ENCODE results near the gene DCDC2B. TPM values are rescaled to one million over a fixed set of nuclear protein-coding genes. Genes with fewer than 3 reads are reported as not detected.

Gene DCDC2B
- total RNA-seq, 1 donor from 2014 or later = not detected

DNA sequence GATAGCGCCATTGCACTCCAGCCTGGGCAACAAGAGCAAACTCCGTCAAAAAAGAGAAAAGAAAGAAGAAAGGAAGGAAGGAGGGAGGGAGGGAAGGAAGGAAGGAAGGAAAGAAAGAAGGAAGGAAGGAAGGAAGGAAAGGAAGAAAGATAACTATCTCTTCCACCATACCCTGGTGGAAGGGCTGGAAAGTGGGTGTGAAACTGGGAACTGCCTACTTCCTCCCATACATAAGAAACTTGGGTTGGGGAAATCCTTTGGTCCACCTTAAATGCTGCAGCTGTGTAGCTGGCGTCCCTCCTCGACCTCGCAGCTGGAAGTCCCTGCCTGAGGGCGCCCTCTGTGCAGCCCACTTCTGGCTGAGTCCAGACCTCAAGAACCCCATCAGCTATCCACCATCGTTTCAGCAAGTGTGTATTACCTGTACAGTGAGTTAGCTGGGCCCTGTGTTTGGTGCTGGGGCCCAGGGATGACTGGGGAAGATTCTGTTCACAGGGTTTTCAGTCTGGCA is 33.5 kb downstream of the DCDC2B start:
- no peaks in the 10 kb centered on the region for H3K9me3 Mint-ChIP-seq
- no peaks in the 10 kb centered on the region for H3K27me3 Mint-ChIP-seq
- H3K4me1 Mint-ChIP-seq = peaks cover 34% of the 10 kb centered on the region
- POLR2A ChIA-PET = interaction anchor here (0.8 to 5.2 kb wide), 7 partner anchors 9 to 117 kb away, joined by 3 to 142 read pairs (median 6); partner anchors contain the start of genes HDAC1, LCK and MARCKSL1
- H3K27ac Mint-ChIP-seq = peak overlapping the region; percentile 87
- DNase-seq (no peak), ATAC-seq (ENCODE audit: low read depth) (no peak)
- TF ChIP-seq, protein P1, sequence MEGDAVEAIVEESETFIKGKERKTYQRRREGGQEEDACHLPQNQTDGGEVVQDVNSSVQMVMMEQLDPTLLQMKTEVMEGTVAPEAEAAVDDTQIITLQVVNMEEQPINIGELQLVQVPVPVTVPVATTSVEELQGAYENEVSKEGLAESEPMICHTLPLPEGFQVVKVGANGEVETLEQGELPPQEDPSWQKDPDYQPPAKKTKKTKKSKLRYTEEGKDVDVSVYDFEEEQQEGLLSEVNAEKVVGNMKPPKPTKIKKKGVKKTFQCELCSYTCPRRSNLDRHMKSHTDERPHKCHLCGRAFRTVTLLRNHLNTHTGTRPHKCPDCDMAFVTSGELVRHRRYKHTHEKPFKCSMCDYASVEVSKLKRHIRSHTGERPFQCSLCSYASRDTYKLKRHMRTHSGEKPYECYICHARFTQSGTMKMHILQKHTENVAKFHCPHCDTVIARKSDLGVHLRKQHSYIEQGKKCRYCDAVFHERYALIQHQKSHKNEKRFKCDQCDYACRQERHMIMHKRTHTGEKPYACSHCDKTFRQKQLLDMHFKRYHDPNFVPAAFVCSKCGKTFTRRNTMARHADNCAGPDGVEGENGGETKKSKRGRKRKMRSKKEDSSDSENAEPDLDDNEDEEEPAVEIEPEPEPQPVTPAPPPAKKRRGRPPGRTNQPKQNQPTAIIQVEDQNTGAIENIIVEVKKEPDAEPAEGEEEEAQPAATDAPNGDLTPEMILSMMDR (IDR thresholded peaks at IDR 0.05) = no peak
- no peak overlapping the region for H3K4me3 Mint-ChIP-seq
- CTCF ChIA-PET = interaction anchor here (0.8 to 4.3 kb wide), 2 partner anchors 8 to 74 kb away, joined by 4 to 42 read pairs; partner anchors contain the start of gene LCK
- no peaks in the 10 kb centered on the region for H3K36me3 Mint-ChIP-seq (ENCODE audit: low read depth)
- intact Hi-C loops (cut with micrococcal nuclease) = no loop called here

DNA sequence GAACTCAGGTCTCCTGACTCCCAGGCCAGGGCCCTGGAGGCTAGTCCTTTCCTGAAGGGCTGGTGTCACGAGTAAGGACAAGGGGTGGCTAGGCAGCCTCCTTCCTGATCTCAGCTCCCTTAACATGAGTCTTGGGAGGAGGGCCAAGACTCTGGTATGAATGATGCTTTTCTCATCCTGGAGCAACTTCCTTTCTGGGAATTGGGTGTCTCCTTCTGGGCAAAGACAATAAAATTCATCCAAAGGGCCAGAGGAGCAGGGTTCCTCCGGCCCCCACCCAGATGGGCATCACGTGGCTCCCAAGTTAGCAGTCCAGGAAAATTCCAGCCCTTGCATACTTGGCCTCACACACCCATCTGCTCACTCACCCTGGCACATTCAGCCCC is 38.0 kb downstream of the DCDC2B start, which contains the start of gene FAM167B:
TSS of gene FAM167B (plus strand) at position 335 of the 386 bp plus-strand sequence. CDS start 200 bp downstream, outside the sequence.
- peaks cover 66% of the 10 kb centered on the region for H3K4me1 Mint-ChIP-seq
- H3K9me3 Mint-ChIP-seq = no peaks in the 10 kb centered on the region
- ChIA-PET CTCF (interaction anchor here (1.2 to 3.8 kb wide), 3 partner anchors 11 to 70 kb away, joined by 4 to 23 read pairs (median 8); no protein-coding TSS in a partner anchor), POLR2A (interaction anchor here (0.6 to 5.1 kb wide), 3 partner anchors 12 to 90 kb away, joined by 3 to 71 read pairs (median 4); partner anchors contain the start of gene MARCKSL1)
- intact Hi-C loops (cut with micrococcal nuclease) = no loop called here
- peak within 1 kb of the TSS; percentile 81 for H3K27ac Mint-ChIP-seq
- no peaks in the 10 kb centered on the region for H3K36me3 Mint-ChIP-seq (ENCODE audit: low read depth)
- TF ChIP-seq, protein P1 (IDR thresholded peaks at IDR 0.05) = no peak
- H3K4me3 Mint-ChIP-seq = peak within 1 kb of the TSS; percentile 45
- H3K27me3 Mint-ChIP-seq = no peaks in the 10 kb centered on the region
- ATAC-seq (ENCODE audit: low read depth) (no peak), DNase-seq (no peak)

DNA sequence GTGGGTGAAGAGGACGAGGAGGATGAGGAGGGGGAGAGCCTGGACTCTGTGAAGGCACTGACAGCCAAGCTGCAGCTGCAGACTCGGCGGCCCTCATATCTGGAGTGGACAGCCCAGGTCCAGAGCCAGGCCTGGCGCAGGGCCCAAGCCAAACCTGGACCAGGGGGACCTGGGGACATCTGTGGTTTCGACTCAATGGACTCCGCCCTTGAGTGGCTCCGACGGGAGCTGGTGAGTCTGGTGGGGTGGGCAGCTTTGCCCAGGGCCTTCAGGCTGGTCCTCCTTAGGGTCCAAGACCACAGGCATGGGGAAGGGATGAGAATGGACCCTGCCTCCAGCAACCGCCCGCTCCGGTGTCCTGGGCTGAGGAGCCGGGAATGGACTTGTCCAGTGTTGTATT is 38.6 kb downstream of the DCDC2B start:
- intact Hi-C loops (cut with micrococcal nuclease) = no loop called here
- ChIA-PET POLR2A (interaction anchor here (0.6 to 7.2 kb wide), 8 partner anchors 7 to 104 kb away, joined by 3 to 142 read pairs (median 27); partner anchors contain the start of genes EIF3I, HDAC1, MARCKSL1 and TMEM234), CTCF (interaction anchor here (1.2 to 3.9 kb wide), 8 partner anchors 11 to 100 kb away, joined by 3 to 47 read pairs (median 7); partner anchors contain the start of genes HDAC1 and TXLNA)
- H3K4me3 Mint-ChIP-seq = no peak overlapping the region
- H3K27ac Mint-ChIP-seq = no peak overlapping the region
- H3K36me3 Mint-ChIP-seq (ENCODE audit: low read depth) = no peaks in the 10 kb centered on the region
- H3K27me3 Mint-ChIP-seq = no peaks in the 10 kb centered on the region
- peaks cover 66% of the 10 kb centered on the region for H3K4me1 Mint-ChIP-seq
- DNase-seq (no peak), ATAC-seq (ENCODE audit: low read depth) (no peak)
- TF ChIP-seq, protein P1 (IDR thresholded peaks at IDR 0.05) = no peak
- H3K9me3 Mint-ChIP-seq = no peaks in the 10 kb centered on the region

DNA sequence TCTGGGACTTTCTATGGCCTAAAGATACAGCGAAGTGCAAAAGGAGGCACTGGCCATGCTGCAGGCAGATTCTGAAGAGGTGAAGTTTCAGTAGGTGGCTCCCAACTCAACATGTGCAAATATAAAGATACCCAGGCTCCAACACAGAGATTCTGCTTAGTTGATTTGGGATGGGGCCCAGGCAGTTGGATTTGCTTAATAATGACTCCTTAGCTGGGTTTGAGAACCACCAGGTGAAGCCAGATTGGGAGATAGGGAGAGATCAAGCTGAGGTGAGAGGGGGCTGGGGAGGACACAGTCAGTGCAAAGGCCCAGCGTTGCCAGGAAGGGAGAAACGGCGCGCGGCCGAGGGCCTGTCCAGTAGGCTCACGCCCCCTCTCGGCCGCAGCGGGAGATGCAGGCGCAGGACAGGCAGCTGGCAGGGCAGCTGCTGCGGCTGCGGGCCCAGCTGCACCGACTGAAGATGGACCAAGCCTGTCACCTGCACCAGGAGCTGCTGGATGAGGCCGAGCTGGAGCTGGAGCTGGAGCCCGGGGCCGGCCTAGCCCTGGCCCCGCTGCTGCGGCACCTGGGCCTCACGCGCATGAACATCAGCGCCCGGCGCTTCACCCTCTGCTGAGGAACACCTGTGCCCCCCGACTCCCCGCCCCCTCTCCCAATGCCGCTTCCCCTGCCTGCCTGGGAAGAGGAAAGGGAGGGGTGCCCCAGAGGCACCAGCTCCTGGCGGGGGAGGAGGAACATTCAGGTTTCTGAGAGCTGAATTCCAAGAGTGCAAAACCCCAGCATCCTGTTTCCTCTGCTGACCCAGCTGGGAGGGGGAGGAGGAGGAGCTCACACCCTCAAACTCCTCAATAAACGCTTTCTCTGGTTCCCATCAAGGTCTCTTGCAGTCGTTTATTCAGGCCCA is 39.3 kb downstream of the DCDC2B start:
- POLR2A ChIA-PET = interaction anchor here (0.6 to 7.2 kb wide), 17 partner anchors 8 to 175 kb away, joined by 3 to 142 read pairs (median 6); partner anchors contain the start of genes CCDC28B, EIF3I, HDAC1 and IQCC
- CTCF ChIA-PET = interaction anchor here (0.8 to 4.8 kb wide), 16 partner anchors 7 to 153 kb away, joined by 3 to 47 read pairs (median 6); partner anchors contain the start of genes BSDC1, HDAC1, MARCKSL1 and TXLNA
- no peaks in the 10 kb centered on the region for H3K36me3 Mint-ChIP-seq (ENCODE audit: low read depth)
- H3K9me3 Mint-ChIP-seq = no peaks in the 10 kb centered on the region
- H3K4me3 Mint-ChIP-seq = peak overlapping the region; percentile 45
- H3K27me3 Mint-ChIP-seq = no peaks in the 10 kb centered on the region
- H3K4me1 Mint-ChIP-seq = peaks cover 70% of the 10 kb centered on the region
- TF ChIP-seq, protein P1 (IDR thresholded peaks at IDR 0.05) = no peak
- intact Hi-C loops (cut with micrococcal nuclease) = no loop called here
- ATAC-seq (ENCODE audit: low read depth) (peak; percentile 13), DNase-seq (peak; percentile 71)
- peak overlapping the region; percentile 81 for H3K27ac Mint-ChIP-seq
